Activated T-cell treated with anti-CD3 and anti-CD28 coated beads, Interleukin-2, amount 50 U/mL, for 72 hours (primary cell): Measurements from ENCODE around the gene NR2C2AP. TPM values are rescaled to one million over a fixed set of nuclear protein-coding genes. Genes with fewer than 3 reads are reported as not detected.
"Not testable (repeated sequence)": the region's sequence is repeated elsewhere in the genome, so short reads cannot be mapped to it uniquely, and the experiment has no call there.

Experiments
- ATAC-seq, 2 donors: fragments of 150-1000 bp; cut with Tn5 transposase; replicated peaks in 1 of 2; 2 replicates each; pipeline ENCODE4 v1.10.0; 2021; ENCODE audit warnings: moderate library complexity in 2 of 2, mild to moderate bottlenecking in 1 of 2
- DNase-seq, 2 donors: peaks; one replicate each; pipeline ENCODE4 v3.0.0; 2021 to 2022; ENCODE audit warnings: mixed read lengths in 1 of 2
- H3K27ac Mint-ChIP-seq: one replicate; pipeline ENCODE4 v1.8.0; 2022; ENCODE audit warnings: mild to moderate bottlenecking, moderate library complexity, mixed read lengths
- H3K27me3 Mint-ChIP-seq: one replicate; pipeline ENCODE4 v1.8.0; 2022; ENCODE audit warnings: low read depth, mixed read lengths
- H3K36me3 Mint-ChIP-seq, 2 donors: one replicate each; pipeline ENCODE4 v1.8.0; 2022; ENCODE audit warnings: mixed read lengths in 2 of 2, mild to moderate bottlenecking in 1 of 2; ENCODE audit not compliant: insufficient read depth in 2 of 2
- H3K4me1 Mint-ChIP-seq: one replicate; pipeline ENCODE4 v1.8.0; 2022; ENCODE audit warnings: low read depth, mixed read lengths
- H3K4me3 Mint-ChIP-seq, 2 donors: one replicate each; pipeline ENCODE4 v1.8.0; 2022; ENCODE audit warnings: mild to moderate bottlenecking in 2 of 2, mixed read lengths in 2 of 2, moderate library complexity in 2 of 2
- H3K9me3 Mint-ChIP-seq, 2 donors: one replicate each; pipeline ENCODE4 v1.8.0; 2022; ENCODE audit warnings: mixed read lengths in 2 of 2
- total RNA-seq, 2 donors: library from RNA; stranded (reverse); gene quantifications; one replicate each; pipeline ENCODE4 v1.2.3, GENCODE V29; 2022

NR2C2AP gene
- total RNA-seq, 2 donors from 2014 or later: 27.5 to 34.6 TPM

DNA sequence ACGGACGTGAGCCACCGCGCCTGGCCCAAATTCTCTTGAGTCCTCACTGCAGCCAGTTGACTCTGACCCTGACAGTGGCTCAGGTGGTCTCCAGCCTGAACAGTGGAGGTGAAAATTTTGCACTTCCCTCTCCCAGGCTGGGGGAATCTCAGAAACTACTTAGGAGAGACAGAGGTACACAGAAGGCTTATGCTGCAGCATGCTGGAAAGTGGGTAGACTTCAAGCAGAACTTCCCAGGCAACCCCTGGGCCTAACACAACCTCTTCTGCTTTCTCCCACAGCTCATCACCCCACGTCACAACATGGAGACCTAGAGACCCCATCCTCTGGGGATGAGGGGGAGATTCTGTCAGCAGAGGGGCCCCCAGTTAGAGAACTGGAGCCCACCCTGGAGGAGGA is 23.0 kb upstream of the NR2C2AP start:
- H3K4me3 Mint-ChIP-seq: no peak overlapping the region
- H3K27me3 Mint-ChIP-seq: peaks cover 17% of the 10 kb centered on the region
- no peak for DNase-seq
- H3K36me3 Mint-ChIP-seq: no peaks in the 10 kb centered on the region
- peaks cover 6% of the 10 kb centered on the region for H3K4me1 Mint-ChIP-seq
- no peak for ATAC-seq
- no peaks in the 10 kb centered on the region for H3K9me3 Mint-ChIP-seq
- no peak overlapping the region for H3K27ac Mint-ChIP-seq

DNA sequence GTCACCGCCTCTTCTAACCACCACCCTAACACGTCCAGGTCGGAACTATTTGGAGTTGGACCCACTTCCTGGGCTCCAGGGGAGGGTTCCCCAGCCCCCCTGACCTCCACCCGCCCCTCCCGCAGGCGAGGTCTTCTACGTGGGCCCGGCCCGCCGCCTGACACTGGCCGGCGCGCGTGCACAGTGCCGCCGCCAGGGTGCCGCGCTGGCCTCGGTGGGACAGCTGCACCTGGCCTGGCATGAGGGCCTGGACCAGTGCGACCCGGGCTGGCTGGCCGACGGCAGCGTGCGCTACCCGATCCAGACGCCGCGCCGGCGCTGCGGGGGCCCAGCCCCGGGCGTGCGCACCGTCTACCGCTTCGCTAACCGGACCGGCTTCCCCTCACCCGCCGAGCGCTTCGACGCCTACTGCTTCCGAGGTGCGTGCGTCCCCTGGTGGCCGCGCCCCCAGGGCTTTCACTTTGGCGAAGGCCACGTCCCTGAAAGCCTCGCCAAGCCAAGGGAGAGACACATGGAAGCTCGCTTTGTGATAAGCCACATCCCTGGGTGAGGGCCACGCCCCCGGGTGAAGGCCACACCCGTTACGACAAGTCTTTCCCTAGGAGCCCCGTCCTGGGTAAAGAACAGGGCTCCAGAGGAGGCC is 21.8 kb upstream of the NR2C2AP start:
- H3K27me3 Mint-ChIP-seq: peaks cover 17% of the 10 kb centered on the region
- peak; percentile 94 for ATAC-seq
- H3K36me3 Mint-ChIP-seq: no peaks in the 10 kb centered on the region
- peak overlapping the region; percentile 79 to 82 for H3K4me3 Mint-ChIP-seq
- no peaks in the 10 kb centered on the region for H3K9me3 Mint-ChIP-seq
- DNase-seq: peak; percentile 81 to 84
- no peak overlapping the region for H3K27ac Mint-ChIP-seq
- peaks cover 6% of the 10 kb centered on the region for H3K4me1 Mint-ChIP-seq

DNA sequence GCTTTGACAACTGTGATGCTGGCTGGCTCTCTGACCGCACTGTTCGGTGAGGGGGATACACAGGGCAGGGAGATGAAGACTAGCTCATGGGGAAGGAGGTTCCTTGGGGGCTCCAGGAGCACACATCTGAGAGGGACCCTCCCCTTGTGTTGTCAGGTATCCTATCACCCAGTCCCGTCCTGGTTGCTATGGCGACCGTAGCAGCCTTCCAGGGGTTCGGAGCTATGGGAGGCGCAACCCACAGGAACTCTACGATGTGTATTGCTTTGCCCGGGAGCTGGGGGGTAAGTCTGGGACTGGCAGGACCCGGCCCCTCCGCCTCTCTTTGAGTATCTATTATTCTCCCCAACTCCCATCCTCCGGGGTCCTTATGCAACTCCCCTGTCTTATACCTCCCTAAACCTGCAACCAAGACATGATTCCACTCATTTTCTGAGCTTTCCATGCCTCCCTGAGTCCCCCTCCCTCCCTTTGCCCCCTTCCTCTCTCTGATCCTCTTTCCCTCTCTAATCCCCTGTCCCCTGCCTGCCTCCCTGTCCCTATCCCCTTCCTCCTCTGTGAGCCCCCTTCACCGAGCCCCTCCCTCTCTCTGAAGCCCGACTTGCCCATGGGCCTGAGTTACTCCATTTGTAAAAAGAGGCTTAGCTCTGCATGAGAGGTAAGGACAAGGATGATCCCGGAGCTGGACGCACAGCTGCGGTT is 21.1 kb upstream of the NR2C2AP start:
- H3K27ac Mint-ChIP-seq: no peak overlapping the region
- H3K4me3 Mint-ChIP-seq: peak overlapping the region; percentile 62 to 63
- H3K27me3 Mint-ChIP-seq: peaks cover 17% of the 10 kb centered on the region
- DNase-seq (no peak), ATAC-seq (no peak)
- H3K4me1 Mint-ChIP-seq: peaks cover 6% of the 10 kb centered on the region
- H3K36me3 Mint-ChIP-seq: no peaks in the 10 kb centered on the region
- no peaks in the 10 kb centered on the region for H3K9me3 Mint-ChIP-seq

DNA sequence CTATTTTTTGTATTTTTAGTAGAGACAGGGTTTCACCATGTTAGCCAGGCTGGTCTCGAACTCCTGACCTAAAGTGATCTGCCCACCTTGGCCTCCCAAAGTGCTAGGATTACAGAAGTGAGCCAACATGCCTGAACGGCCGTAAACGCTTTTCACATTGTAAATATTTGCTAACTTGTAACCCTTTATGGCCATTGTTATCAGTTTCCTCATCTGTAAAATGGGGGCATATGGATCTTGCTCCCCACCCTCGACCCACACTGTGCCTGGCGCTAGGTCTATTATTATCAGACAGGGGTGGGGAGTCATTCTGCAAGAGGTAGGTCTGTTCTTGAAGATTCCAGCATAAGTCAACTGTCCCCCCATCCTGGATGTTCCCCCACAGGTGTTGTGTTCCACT is 20.4 kb upstream of the NR2C2AP start:
- H3K27ac Mint-ChIP-seq: no peak overlapping the region

DNA sequence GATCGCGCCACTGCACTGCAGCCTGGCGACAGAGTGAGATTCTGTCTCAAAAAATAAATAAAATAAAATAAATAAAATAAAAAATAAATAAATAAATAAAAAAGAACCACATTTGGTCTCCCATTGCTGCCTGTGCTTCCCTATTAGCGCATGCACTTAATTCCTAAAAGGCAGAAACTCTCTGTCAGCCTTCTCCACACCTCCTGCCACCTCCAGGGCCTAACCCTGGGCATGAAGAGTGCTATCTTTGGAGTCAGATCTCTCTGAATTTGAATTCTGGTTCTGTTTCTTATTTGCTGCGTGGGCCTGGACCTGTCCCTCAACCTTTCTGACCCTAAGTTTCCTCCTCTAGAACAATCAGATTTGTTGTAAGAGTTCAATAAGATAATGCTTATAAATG is 19.8 kb upstream of the NR2C2AP start:
- Mint-ChIP-seq H3K27ac (no peak overlapping the region), H3K27me3 (peaks cover 7% of the 10 kb centered on the region), H3K4me1 (peaks cover 6% of the 10 kb centered on the region), H3K4me3 (no peak overlapping the region), H3K36me3 (no peaks in the 10 kb centered on the region), H3K9me3 (no peaks in the 10 kb centered on the region)
- ATAC-seq (no peak), DNase-seq (no peak)

More for the DNA sequence above, 20.4 kb upstream of the NR2C2AP start:
- no peaks in the 10 kb centered on the region for H3K9me3 Mint-ChIP-seq
- H3K4me3 Mint-ChIP-seq: no peak overlapping the region
- peaks cover 6% of the 10 kb centered on the region for H3K4me1 Mint-ChIP-seq
- no peaks in the 10 kb centered on the region for H3K36me3 Mint-ChIP-seq
- ATAC-seq (no peak), DNase-seq (no peak)
- H3K27me3 Mint-ChIP-seq: peaks cover 11% of the 10 kb centered on the region

DNA sequence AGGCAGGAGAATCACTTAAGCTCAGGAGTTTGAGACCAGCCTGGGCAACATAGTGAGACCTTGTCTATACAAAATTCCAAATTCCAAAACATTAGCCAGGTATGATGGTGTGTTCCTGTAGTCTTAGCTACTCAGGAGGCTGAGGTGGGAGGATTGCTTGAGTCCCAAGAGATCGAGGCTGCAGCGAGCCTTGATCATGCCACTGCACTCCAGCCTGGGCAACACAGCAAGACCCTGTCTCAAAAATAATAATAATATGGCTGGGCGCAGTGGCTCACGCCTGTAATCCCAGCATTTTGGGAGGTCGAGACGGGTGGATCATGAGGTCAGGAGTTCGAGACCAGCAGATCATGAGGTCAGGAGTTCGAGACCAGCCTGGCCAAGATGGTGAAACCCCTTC is 17.8 kb upstream of the NR2C2AP start:
- not testable (repeated sequence) for H3K27ac Mint-ChIP-seq, H3K4me3 Mint-ChIP-seq, ATAC-seq, H3K36me3 Mint-ChIP-seq, H3K9me3 Mint-ChIP-seq, DNase-seq
- H3K4me1 Mint-ChIP-seq: peaks cover 12% of the 10 kb centered on the region
- peaks cover 13% of the 10 kb centered on the region for H3K27me3 Mint-ChIP-seq

DNA sequence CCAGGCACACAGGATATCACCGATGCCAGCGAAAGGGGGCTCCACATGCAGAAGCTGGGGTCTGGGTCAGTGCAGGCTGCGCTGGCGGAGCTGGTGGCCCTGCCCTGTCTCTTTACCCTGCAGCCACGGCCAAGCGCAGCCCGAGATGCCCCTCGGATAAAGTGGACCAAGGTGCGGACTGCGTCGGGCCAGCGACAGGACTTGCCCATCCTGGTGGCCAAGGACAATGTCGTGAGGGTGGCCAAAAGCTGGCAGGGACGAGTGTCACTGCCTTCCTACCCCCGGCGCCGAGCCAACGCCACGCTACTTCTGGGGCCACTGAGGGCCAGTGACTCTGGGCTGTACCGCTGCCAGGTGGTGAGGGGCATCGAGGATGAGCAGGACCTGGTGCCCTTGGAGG is 15.7 kb upstream of the NR2C2AP start:
- Mint-ChIP-seq H3K9me3 (no peaks in the 10 kb centered on the region), H3K4me3 (no peak overlapping the region), H3K4me1 (peaks cover 13% of the 10 kb centered on the region), H3K27ac (no peak overlapping the region), H3K36me3 (no peaks in the 10 kb centered on the region), H3K27me3 (peaks cover 17% of the 10 kb centered on the region)
- ATAC-seq (no peak), DNase-seq (no peak)

DNA sequence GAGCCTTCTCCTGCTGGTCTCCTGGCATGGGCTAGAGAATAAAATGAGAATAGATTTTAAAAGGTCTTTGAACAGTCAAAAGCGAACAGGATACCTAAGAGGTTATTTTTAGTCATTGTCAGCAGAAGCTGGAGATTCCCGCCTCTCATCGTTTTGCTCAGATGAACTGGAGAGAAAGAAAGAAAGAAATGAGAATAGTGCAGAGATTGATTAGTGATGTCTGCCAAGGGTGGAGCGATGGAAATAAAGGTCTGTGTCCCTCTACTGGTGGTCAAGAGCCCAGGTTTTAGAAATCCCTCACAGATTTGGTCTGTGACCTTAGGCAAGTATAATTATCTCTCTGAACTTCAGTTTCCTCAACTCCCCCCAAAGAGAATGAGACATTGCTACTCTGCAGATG is 13.9 kb upstream of the NR2C2AP start:
- no peaks in the 10 kb centered on the region for H3K9me3 Mint-ChIP-seq
- no peak for DNase-seq
- no peaks in the 10 kb centered on the region for H3K36me3 Mint-ChIP-seq
- H3K27ac Mint-ChIP-seq: no peak overlapping the region
- H3K4me3 Mint-ChIP-seq: no peak overlapping the region
- H3K4me1 Mint-ChIP-seq: peaks cover 16% of the 10 kb centered on the region
- H3K27me3 Mint-ChIP-seq: peaks cover 33% of the 10 kb centered on the region
- peak in 1 of 2 donors; percentile 9 for ATAC-seq

DNA sequence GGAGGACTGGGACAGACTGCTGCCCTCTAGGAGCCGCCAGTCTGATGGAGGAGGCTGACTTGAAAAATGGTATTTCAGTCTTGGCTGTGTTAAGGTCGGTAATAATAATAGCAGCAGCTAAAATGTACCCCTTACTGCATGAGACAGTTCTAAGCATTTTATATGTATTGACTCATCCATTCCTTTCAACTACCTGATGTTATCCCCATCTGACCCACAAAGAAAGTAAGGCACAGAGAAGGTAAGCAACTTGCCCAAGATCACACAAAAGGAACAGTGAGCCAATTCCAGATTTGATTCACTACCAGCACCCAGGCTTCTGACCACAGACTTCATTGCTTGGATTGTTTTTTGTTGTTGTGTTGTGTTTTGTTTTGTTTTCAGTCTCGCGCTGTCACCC is 12.6 kb upstream of the NR2C2AP start:
- no peaks in the 10 kb centered on the region for H3K36me3 Mint-ChIP-seq
- H3K9me3 Mint-ChIP-seq: no peaks in the 10 kb centered on the region
- no peak for DNase-seq
- peak; percentile 35 to 55 for ATAC-seq
- H3K4me1 Mint-ChIP-seq: peaks cover 16% of the 10 kb centered on the region
- H3K4me3 Mint-ChIP-seq: no peak overlapping the region
- peaks cover 40% of the 10 kb centered on the region for H3K27me3 Mint-ChIP-seq
- no peak overlapping the region for H3K27ac Mint-ChIP-seq

DNA sequence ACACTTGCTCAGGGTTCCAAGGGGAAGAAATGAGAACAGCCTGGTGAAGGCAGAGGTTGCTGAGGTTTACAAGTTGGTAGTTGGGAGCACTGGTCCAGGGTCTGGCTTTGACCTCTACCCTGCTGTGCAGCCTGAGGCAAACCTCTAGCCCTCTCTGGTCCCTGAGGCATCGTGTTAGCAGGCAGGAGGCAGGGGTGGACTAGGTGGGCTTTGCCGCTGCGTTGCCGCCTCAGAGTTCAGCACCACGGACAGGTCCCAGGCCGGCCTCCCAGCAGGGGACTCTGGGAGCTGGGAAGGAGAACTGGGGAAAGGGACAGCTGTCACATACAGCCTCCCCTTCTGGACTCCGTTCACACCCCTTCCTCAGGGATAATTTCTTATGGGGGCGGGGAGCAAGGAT is 11.7 kb upstream of the NR2C2AP start:
- Mint-ChIP-seq H3K4me3 (no peak overlapping the region), H3K36me3 (no peaks in the 10 kb centered on the region), H3K9me3 (no peaks in the 10 kb centered on the region), H3K27me3 (peaks cover 46% of the 10 kb centered on the region), H3K4me1 (peaks cover 16% of the 10 kb centered on the region), H3K27ac (no peak overlapping the region)
- DNase-seq (peak; percentile 35 to 38), ATAC-seq (no peak)

DNA sequence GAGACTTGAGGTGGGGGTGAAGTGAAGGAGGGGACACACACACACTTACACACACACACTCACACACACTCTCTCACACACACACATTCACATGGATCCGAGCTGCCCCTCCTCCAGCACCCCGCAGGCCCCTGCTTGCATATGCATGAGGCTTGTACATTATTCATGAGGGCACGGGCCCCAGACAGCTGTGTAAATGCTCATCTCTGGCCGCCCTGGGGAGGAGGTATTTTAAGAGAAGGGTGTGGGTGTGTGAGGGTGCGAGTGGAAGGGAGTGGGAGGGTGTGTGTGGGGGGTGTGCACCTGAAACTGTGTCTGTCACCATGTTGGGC is 10.9 kb upstream of the NR2C2AP start:
- Mint-ChIP-seq H3K4me1 (peaks cover 16% of the 10 kb centered on the region), H3K36me3 (no peaks in the 10 kb centered on the region), H3K27ac (no peak overlapping the region), H3K4me3 (no peak overlapping the region), H3K9me3 (no peaks in the 10 kb centered on the region), H3K27me3 (peaks cover 50% of the 10 kb centered on the region)
- DNase-seq (no peak), ATAC-seq (no peak)

DNA sequence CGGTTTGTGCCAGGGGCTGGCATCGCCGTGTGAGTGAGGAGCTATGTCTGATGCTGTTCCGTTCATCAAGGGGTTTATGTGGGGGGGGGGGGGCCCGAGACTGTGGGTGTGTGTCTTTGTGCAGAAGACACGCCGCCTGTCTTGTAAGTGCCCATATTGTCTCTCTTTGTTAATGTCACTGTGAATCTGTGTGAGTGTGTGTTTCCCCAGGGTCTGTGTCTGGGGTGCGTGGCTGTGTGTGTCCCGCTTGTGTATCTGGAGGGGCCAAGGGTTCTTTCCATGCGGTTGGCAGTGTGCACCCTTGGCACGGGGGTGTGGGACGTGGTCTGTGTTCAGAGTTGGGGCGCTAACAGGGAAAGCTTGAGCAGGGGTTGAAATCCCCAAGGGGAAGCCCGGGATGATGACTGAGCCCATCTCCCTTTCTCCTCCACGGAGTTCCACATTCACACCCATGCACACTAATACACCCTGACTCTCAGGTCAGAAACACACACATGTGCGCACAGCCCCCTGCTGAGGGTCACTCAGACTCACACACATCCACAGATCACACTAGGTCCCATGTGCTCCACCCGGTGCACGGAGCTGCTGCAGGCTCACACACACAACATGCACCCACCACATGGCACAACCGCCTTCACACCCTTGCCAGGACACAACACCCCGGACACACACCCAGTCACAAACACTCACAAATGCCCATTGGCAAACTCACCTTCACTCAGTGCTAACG is 10.4 kb upstream of the NR2C2AP start:
- ATAC-seq: no peak
- H3K27me3 Mint-ChIP-seq: peaks cover 50% of the 10 kb centered on the region
- H3K4me1 Mint-ChIP-seq: peaks cover 16% of the 10 kb centered on the region
- no peak overlapping the region for H3K4me3 Mint-ChIP-seq
- no peaks in the 10 kb centered on the region for H3K36me3 Mint-ChIP-seq
- no peak overlapping the region for H3K27ac Mint-ChIP-seq
- DNase-seq: no peak
- H3K9me3 Mint-ChIP-seq: no peaks in the 10 kb centered on the region

DNA sequence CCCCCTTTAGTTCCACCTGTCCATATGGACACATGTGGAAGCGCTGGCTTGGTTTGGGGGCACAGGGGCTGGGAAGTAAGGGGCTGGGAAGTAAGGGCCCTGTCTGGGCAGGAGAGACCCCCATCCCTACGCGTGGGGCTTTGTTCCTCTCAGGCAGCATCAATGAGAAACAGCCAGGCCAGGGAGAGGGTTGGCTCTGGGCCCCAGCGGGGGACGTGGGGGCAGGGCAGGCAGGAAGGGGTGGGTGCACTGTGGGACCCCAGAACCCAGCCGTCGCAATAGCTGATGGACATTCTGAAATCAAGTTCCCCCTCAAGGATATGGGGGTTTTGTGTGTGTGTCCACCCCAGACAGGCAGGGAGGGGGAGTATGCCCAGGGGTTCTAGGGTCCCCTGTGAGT is 9.7 kb upstream of the NR2C2AP start:
- ATAC-seq (no peak), DNase-seq (no peak)
- no peaks in the 10 kb centered on the region for H3K9me3 Mint-ChIP-seq
- H3K4me3 Mint-ChIP-seq: no peak overlapping the region
- H3K27me3 Mint-ChIP-seq: peaks cover 50% of the 10 kb centered on the region
- no peaks in the 10 kb centered on the region for H3K36me3 Mint-ChIP-seq
- peaks cover 16% of the 10 kb centered on the region for H3K4me1 Mint-ChIP-seq
- no peak overlapping the region for H3K27ac Mint-ChIP-seq
